NCI-H82 treated with DMSO at 0.1 percent for 48 hours (cell line): ENCODE data around the gene SERPINB13.
"Not testable (repeated sequence)": the region's sequence is repeated elsewhere in the genome, so short reads cannot be mapped to it uniquely, and the experiment has no call there.

Experiments used
- DNase-seq: peaks from one replicate; lab custom pipeline; 2025; ENCODE audit not compliant: unreplicated experiment; lab: John Stamatoyannopoulos, UW

The SERPINB13 gene

GRCh38 chr18:63644694-63645093 lies 57.6 kb downstream of the SERPINB13 start:
- not testable (repeated sequence) for DNase-seq

- no peak for DNase-seq
Observed at GRCh38 chr18:63646936-63647335, 59.8 kb downstream of the SERPINB13 start.

- DNase-seq: no peak
Observed at GRCh38 chr18:63648241-63648640, 61.1 kb downstream of the SERPINB13 start.
